Measurements from ENCODE around the gene CD247.

The CD247 gene

DNA sequence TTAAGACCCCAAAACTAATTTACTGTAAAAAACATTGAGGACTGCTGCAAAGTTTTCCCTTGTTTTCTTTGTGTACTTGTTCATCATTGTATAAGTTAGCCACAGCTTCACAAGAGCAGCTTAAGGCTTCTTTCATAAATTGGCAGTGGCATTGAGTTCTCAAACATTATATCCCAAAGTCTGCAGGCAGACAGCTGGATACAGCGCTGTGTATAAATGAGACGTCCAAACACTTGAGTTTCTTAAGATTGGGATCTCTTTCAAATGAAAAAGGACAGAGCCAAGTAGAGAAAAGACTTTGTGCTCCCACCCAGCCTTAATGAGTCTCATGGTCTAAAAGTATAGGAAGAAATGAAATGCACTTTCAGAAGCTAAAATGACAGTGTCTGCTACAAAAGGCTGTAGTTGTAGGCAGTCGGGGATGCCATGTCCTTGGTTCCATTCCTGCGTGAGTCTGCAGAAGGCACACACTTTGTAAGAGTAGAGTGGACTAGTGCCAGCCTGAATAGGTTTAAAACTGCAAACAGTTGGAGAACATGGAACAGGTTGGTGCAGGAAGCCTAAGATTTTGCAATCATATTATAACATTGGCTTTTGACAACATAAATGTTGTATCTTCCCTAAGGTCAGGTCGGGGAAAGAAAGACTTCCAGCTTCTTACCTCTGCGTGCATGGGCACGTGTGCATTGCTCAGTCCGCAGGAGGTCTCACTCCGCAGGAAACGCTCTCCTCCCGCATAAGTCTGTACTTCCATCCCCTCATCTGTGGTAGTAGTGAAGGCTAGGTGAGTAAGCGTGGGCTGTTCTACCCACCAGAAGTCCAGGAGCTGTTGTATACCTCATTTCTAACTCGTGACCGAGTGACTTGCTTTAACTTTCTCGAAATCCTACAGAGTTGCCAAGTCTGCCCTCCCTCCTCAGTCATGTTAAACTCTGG is 94.4 kb downstream of the CD247 start (continued):
- TF ChIP-seq ZBTB48 (tag by site-specific recombination; IDR thresholded peaks at IDR 0.05): no peak
- no peak for TF ChIP-seq SCRT1 (tag by site-specific recombination; IDR thresholded peaks at IDR 0.05; ENCODE audit: borderline replicate concordance)
- TF ChIP-seq TRIM28 (IDR thresholded peaks at IDR 0.05; ENCODE audit: borderline replicate concordance, low read length): no peak
- TF ChIP-seq SP2 (tag by site-specific recombination; IDR thresholded peaks at IDR 0.05): no peak
- TF ChIP-seq, protein P1, sequence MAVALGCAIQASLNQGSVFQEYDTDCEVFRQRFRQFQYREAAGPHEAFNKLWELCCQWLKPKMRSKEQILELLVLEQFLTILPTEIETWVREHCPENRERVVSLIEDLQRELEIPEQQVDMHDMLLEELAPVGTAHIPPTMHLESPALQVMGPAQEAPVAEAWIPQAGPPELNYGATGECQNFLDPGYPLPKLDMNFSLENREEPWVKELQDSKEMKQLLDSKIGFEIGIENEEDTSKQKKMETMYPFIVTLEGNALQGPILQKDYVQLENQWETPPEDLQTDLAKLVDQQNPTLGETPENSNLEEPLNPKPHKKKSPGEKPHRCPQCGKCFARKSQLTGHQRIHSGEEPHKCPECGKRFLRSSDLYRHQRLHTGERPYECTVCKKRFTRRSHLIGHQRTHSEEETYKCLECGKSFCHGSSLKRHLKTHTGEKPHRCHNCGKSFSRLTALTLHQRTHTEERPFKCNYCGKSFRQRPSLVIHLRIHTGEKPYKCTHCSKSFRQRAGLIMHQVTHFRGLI (tag by site-specific recombination; IDR thresholded peaks at IDR 0.05): no peak
- no peak for TF ChIP-seq MZF1 (tag by site-specific recombination; IDR thresholded peaks at IDR 0.05; ENCODE audit: borderline replicate concordance)
- no peak for TF ChIP-seq KLF16 (tag by site-specific recombination; IDR thresholded peaks at IDR 0.05)
- TF ChIP-seq, protein P2, sequence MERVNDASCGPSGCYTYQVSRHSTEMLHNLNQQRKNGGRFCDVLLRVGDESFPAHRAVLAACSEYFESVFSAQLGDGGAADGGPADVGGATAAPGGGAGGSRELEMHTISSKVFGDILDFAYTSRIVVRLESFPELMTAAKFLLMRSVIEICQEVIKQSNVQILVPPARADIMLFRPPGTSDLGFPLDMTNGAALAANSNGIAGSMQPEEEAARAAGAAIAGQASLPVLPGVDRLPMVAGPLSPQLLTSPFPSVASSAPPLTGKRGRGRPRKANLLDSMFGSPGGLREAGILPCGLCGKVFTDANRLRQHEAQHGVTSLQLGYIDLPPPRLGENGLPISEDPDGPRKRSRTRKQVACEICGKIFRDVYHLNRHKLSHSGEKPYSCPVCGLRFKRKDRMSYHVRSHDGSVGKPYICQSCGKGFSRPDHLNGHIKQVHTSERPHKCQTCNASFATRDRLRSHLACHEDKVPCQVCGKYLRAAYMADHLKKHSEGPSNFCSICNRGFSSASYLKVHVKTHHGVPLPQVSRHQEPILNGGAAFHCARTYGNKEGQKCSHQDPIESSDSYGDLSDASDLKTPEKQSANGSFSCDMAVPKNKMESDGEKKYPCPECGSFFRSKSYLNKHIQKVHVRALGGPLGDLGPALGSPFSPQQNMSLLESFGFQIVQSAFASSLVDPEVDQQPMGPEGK (tag by site-specific recombination; IDR thresholded peaks at IDR 0.05): no peak

DNA sequence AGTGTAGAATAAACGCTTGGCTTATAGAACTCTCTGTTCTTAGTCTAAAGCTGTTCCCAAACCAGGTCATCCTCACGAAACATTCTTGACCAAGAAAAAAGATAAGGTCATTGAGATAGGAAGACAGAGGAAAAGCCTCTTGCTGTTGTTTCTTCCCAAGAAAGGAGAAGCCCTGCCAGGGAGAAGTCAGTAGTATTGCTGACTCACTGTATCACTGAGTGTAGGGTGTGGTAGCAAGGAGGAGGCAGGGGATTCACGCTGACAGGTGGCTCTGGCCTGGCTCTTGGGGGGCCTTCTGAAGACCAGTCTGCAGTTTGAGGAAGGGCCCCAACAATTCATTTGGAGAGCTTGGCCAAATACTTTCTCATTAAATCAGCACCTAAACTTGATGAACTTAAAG is 97.8 kb downstream of the CD247 start:
- no peak overlapping the region for H3K4me3 ChIP-seq (ENCODE audit: low read depth, low read length)
- ChIA-PET POLR2A (no interaction called here), CTCF (interaction anchor here (0.6 kb wide), 2 partner anchors 102 to 146 kb away, joined by 3 read pairs; no protein-coding TSS in a partner anchor)
- no peak overlapping the region for H3K27ac ChIP-seq (ENCODE audit: extremely low read depth, low read depth, low read length)
- no peak for TF ChIP-seq SP7 (tag by site-specific recombination; IDR thresholded peaks at IDR 0.05)
- no peaks in the 10 kb centered on the region for H3K9me3 ChIP-seq (ENCODE audit: control insufficient read depth, insufficient read depth, low read depth, low read length)
- H3K36me3 ChIP-seq (ENCODE audit: control insufficient read depth in 2 of 2, insufficient read depth in 1 of 2, low read length in 2 of 2): peaks cover 0 to 9% of the 10 kb centered on the region in 2 experiments; a peak in 2 of 3 replicates
- peaks cover 4% of the 10 kb centered on the region; the same call in 1 of the 2 replicates for H3K4me1 ChIP-seq (ENCODE audit: control insufficient read depth, insufficient read depth, low read length)

DNA sequence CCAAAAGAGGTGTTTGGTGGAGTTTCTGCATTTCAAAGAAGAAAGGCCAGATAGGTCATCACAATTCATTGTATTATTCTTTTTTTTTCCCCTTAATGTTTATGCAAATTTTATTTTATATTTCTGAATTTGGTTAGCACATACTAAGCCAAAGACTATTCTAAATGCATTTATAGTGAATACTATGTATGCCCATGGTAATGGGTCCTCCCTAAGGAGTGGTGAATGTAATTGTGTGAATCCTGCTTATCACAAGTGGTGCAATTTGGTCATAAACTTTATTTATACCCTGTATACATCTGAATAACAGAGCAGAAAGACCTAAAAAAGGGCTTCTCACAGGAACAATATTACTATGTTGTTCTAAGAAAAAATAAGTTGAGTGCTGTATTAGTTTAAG is 99.1 kb downstream of the CD247 start:
- CTCF ChIA-PET: interaction anchor here (0.7 to 0.9 kb wide), 2 partner anchors 8 to 79 kb away, joined by 3 read pairs; no protein-coding TSS in a partner anchor
- no peak for TF ChIP-seq ZNF701 (tag by site-specific recombination; IDR thresholded peaks at IDR 0.05)
- TF ChIP-seq MZF1 (tag by site-specific recombination; IDR thresholded peaks at IDR 0.05; ENCODE audit: borderline replicate concordance): no peak
- no peak for TF ChIP-seq IKZF3 (tag by site-specific recombination; IDR thresholded peaks at IDR 0.05)
- no peak for TF ChIP-seq YY2 (tag by site-specific recombination; IDR thresholded peaks at IDR 0.05)
- no peak for TF ChIP-seq ZNF707 (tag by site-specific recombination; IDR thresholded peaks at IDR 0.05)
- TF ChIP-seq HOXC10 (CRISPR knock-in tag; IDR thresholded peaks at IDR 0.05): no peak
- TF ChIP-seq ZNF837 (tag by site-specific recombination; IDR thresholded peaks at IDR 0.05): no peak
- no peak for TF ChIP-seq ZNF777 (tag by site-specific recombination; IDR thresholded peaks at IDR 0.05; ENCODE audit: borderline replicate concordance)
- no peak for TF ChIP-seq ZBTB20 (tag by site-specific recombination; IDR thresholded peaks at IDR 0.05)
- no peak for TF ChIP-seq ZNF792 (tag by site-specific recombination; IDR thresholded peaks at IDR 0.05)
- no peak for TF ChIP-seq ZNF626 (tag by site-specific recombination; IDR thresholded peaks at IDR 0.05)
- TF ChIP-seq, protein P3, sequence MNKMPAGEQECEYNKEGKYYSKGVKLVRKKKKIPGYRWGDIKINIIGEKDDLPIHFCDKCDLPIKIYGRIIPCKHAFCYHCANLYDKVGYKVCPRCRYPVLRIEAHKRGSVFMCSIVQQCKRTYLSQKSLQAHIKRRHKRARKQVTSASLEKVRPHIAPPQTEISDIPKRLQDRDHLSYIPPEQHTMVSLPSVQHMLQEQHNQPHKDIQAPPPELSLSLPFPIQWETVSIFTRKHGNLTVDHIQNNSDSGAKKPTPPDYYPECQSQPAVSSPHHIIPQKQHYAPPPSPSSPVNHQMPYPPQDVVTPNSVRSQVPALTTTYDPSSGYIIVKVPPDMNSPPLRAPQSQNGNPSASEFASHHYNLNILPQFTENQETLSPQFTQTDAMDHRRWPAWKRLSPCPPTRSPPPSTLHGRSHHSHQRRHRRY (tag by site-specific recombination; IDR thresholded peaks at IDR 0.05): no peak
- TF ChIP-seq ZNF266 (tag by site-specific recombination; IDR thresholded peaks at IDR 0.05; ENCODE audit: low read depth): no peak
- TF ChIP-seq ZSCAN23 (tag by site-specific recombination; IDR thresholded peaks at IDR 0.05): no peak
- TF ChIP-seq ZNF621 (tag by site-specific recombination; IDR thresholded peaks at IDR 0.05): no peak
- TF ChIP-seq, protein P4, sequence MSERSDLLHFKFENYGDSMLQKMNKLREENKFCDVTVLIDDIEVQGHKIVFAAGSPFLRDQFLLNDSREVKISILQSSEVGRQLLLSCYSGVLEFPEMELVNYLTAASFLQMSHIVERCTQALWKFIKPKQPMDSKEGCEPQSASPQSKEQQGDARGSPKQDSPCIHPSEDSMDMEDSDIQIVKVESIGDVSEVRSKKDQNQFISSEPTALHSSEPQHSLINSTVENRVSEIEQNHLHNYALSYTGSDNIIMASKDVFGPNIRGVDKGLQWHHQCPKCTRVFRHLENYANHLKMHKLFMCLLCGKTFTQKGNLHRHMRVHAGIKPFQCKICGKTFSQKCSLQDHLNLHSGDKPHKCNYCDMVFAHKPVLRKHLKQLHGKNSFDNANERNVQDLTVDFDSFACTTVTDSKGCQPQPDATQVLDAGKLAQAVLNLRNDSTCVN (tag by site-specific recombination; optimal IDR thresholded peaks at IDR 0.05): no peak
- no peak overlapping the region for H3K4me3 ChIP-seq (ENCODE audit: low read depth, low read length)
- H3K9me3 ChIP-seq (ENCODE audit: control insufficient read depth, insufficient read depth, low read depth, low read length): no peaks in the 10 kb centered on the region
- H3K36me3 ChIP-seq (ENCODE audit: control insufficient read depth in 2 of 2, insufficient read depth in 1 of 2, low read length in 2 of 2): peaks cover 0 to 16% of the 10 kb centered on the region in 2 experiments; a peak in 2 of 3 replicates
- H3K27ac ChIP-seq (ENCODE audit: extremely low read depth, low read depth, low read length): no peak overlapping the region
- H3K4me1 ChIP-seq (ENCODE audit: control insufficient read depth, insufficient read depth, low read length): peaks cover 4% of the 10 kb centered on the region; the same call in 1 of the 2 replicates
- POLR2A ChIA-PET: interaction anchor here (1.4 kb wide), 1 partner anchor 199 kb away, joined by 3 read pairs; the partner anchor contains the start of gene POU2F1
